K562 (cell line): ENCODE measurements around the gene ZNF428. TPM values are rescaled to one million over a fixed set of nuclear protein-coding genes. Genes with fewer than 3 reads are reported as not detected.

Experiments
- ARID1B ChIP-seq: fragments of 450-650 bp; IDR thresholded peaks from 2 replicates; pipeline ENCODE4 v1.6.1; 2016; ENCODE audit warnings: antibody characterized with exemption, mild to moderate bottlenecking, inconsistent platforms
- ARID2 ChIP-seq: fragments of 450-650 bp; IDR thresholded peaks from 2 replicates; pipeline ENCODE4 v1.6.1; 2017; ENCODE audit warnings: antibody characterized with exemption, mild to moderate bottlenecking
- ASH1L ChIP-seq: fragments of 450-650 bp; IDR thresholded peaks from 2 replicates; pipeline ENCODE4 v1.6.1; 2018; ENCODE audit warnings: borderline replicate concordance, mild to moderate bottlenecking, low read depth; ENCODE audit not compliant: partially characterized antibody
- CBFA2T2 ChIP-seq: fragments of 450-650 bp; conservative IDR thresholded peaks from 2 replicates; pipeline ENCODE4 v1.6.1; 2017; ENCODE audit warnings: mild to moderate bottlenecking
- CC2D1A ChIP-seq: fragments of 450-650 bp; IDR thresholded peaks from 2 replicates; pipeline ENCODE4 v1.6.1; 2017; ENCODE audit warnings: mild to moderate bottlenecking
- ETS2 ChIP-seq: IDR thresholded peaks from 2 replicates; pipeline ENCODE4 v1.6.1; 2016; ENCODE audit warnings: borderline replicate concordance, missing genetic modification characterization, mild to moderate bottlenecking, moderate library complexity, missing compliant biosample characterization; ENCODE audit not compliant: poor library complexity, severe bottlenecking
- HIVEP1 ChIP-seq: fragments of 250-450 bp; sonication (Bioruptor Pico); IDR thresholded peaks from 2 replicates; pipeline ENCODE4 v1.4.0; 2020; ENCODE audit warnings: mild to moderate bottlenecking
- HNRNPUL1 ChIP-seq: fragments of 200-400 bp; formaldehyde crosslinking; IDR thresholded peaks from 2 replicates; pipeline ENCODE4 v1.6.1; 2017; ENCODE audit warnings: low read length
- KLF6 ChIP-seq: fragments of 250-450 bp; sonication (Bioruptor Pico); IDR thresholded peaks from 2 replicates; pipeline ENCODE4 v1.4.0; 2020; ENCODE audit warnings: mild to moderate bottlenecking, moderate library complexity, borderline replicate concordance
- MEF2D ChIP-seq: conservative IDR thresholded peaks from 2 replicates; pipeline ENCODE4 v1.6.1; 2016; ENCODE audit warnings: low read depth, missing genetic modification characterization, missing compliant biosample characterization
- MTA1 ChIP-seq: fragments of 450-650 bp; IDR thresholded peaks from 2 replicates; pipeline ENCODE4 v1.6.1; 2017; ENCODE audit warnings: borderline replicate concordance
- NBN ChIP-seq: fragments of 450-650 bp; IDR thresholded peaks from 2 replicates; pipeline ENCODE4 v1.6.1; 2016; ENCODE audit warnings: low read depth, mild to moderate bottlenecking
- NUFIP1 ChIP-seq: fragments of 450-650 bp; IDR thresholded peaks from 2 replicates; pipeline ENCODE4 v1.6.1; 2018; ENCODE audit not compliant: partially characterized antibody
- PTBP1 ChIP-seq: fragments of 200-400 bp; formaldehyde crosslinking; IDR thresholded peaks from 2 replicates; pipeline ENCODE4 v1.6.1; 2017; ENCODE audit warnings: low read depth, low read length
- RBM14 ChIP-seq: fragments of 200-400 bp; formaldehyde crosslinking; IDR thresholded peaks from 2 replicates; pipeline ENCODE4 v1.6.1; 2018; ENCODE audit warnings: low read depth, mild to moderate bottlenecking, low read length, moderate library complexity, borderline replicate concordance; ENCODE audit not compliant: insufficient read depth
- SIN3A ChIP-seq, 2 experiments: fragments of 150-350 bp in 1 of 2; IDR thresholded peaks; 2 replicates each; pipeline ENCODE4 v1.6.1; 2011 to 2016; ENCODE audit warnings: borderline replicate concordance in 2 of 2, low read depth in 2 of 2, low read length in 2 of 2, mild to moderate bottlenecking in 2 of 2, moderate library complexity in 2 of 2; ENCODE audit not compliant: control insufficient read depth in 1 of 2
- SMAD2 ChIP-seq: fragments of 150-350 bp; IDR thresholded peaks from 2 replicates; pipeline ENCODE4 v1.6.1; 2014; ENCODE audit warnings: low read depth, mild to moderate bottlenecking, low read length
- WHSC1 ChIP-seq: IDR thresholded peaks from one replicate; pipeline ENCODE4 v1.6.1; 2012; ENCODE audit warnings: low read length, control low read depth, inconsistent platforms
- ZFP1 ChIP-seq: fragments of 450-650 bp; formaldehyde crosslinking; IDR thresholded peaks from 2 replicates; pipeline ENCODE4 v1.4.0; 2020; ENCODE audit warnings: mild to moderate bottlenecking, mixed read lengths
- ZNF134 ChIP-seq: fragments of 250-450 bp; sonication (Bioruptor Pico); conservative IDR thresholded peaks from 2 replicates; pipeline ENCODE4 v1.4.0; 2020
- ZNF212 ChIP-seq: fragments of 450-650 bp; formaldehyde crosslinking; IDR thresholded peaks from 2 replicates; pipeline ENCODE4 v1.4.0; 2020; ENCODE audit warnings: mild to moderate bottlenecking
- ZNF23 ChIP-seq: fragments of 250-450 bp; sonication (Bioruptor Pico); IDR thresholded peaks from 2 replicates; pipeline ENCODE4 v1.4.0; 2020; ENCODE audit warnings: mild to moderate bottlenecking
- ZNF584 ChIP-seq: fragments of 200-800 bp; sonication (Bioruptor generic); IDR thresholded peaks from 2 replicates; pipeline ENCODE4 v1.6.1; 2016; ENCODE audit warnings: low read depth, mild to moderate bottlenecking, missing genetic modification characterization, missing compliant biosample characterization
- ZNF644 ChIP-seq: fragments of 200-800 bp; sonication (Bioruptor generic); IDR thresholded peaks from 2 replicates; pipeline ENCODE4 v1.6.1; 2016; ENCODE audit warnings: low read depth, missing genetic modification characterization, missing compliant biosample characterization
- ZNF717 ChIP-seq: fragments of 250-450 bp; sonication (Bioruptor Pico); IDR thresholded peaks from 2 replicates; pipeline ENCODE4 v1.5.0; 2021
- polyA plus RNA-seq, 8 experiments: library from polyadenylated mRNA; depleted of rRNA in 4 of 8; stranded (reverse) in 5 of 8; unstranded in 3 of 8; fragments of >200 nt; fragmentation: Nextera tagmentation in 2 of 8; fragmentation: Illumina TruSeq in 1 of 8; extraction: Ambion mirVana in 2 of 8; extraction: Trizol in 1 of 8; gene quantifications; 2 replicates each; pipeline versions ENCODE4 v1.2.1 to v1.2.3, GENCODE V29; 2011 to 2014; ENCODE audit warnings: inconsistent platforms in 1 of 8, missing spikeins in 1 of 8
- total RNA-seq, 7 experiments: library from RNA; depleted of rRNA in 6 of 7; stranded (reverse); fragments of >200 nt in 6 of 7; fragmentation: Illumina TruSeq in 2 of 7; extraction: Trizol in 2 of 7; gene quantifications; 2 replicates each; pipeline versions ENCODE4 v1.2.1 to v1.2.3, GENCODE V29; 2011 to 2021; ENCODE audit warnings: low replicate concordance in 1 of 7
- TF ChIP-seq, protein P1 (sequence below): fragments of 150-350 bp; conservative IDR thresholded peaks from 2 replicates; pipeline ENCODE4 v1.6.1; 2014; ENCODE audit warnings: low read length
- TF ChIP-seq, protein P2 (sequence below): sonication (generic); formaldehyde crosslinking; IDR thresholded peaks from 2 replicates; pipeline ENCODE4 v1.8.0; 2022; ENCODE audit warnings: mild to moderate bottlenecking, low read depth, missing genetic modification reagents
- TF ChIP-seq, protein P3 (sequence below): fragments of 250-450 bp; sonication (Bioruptor Pico); IDR thresholded peaks from 2 replicates; pipeline ENCODE4 v1.5.0; 2021

Gene ZNF428
- total and polyA plus RNA-seq, 9 of the 15 experiments (the other 6 are each of a cell fraction or from before 2014, with no cell fraction given): 0.15 to 85.7 (median 15.9) TPM

DNA sequence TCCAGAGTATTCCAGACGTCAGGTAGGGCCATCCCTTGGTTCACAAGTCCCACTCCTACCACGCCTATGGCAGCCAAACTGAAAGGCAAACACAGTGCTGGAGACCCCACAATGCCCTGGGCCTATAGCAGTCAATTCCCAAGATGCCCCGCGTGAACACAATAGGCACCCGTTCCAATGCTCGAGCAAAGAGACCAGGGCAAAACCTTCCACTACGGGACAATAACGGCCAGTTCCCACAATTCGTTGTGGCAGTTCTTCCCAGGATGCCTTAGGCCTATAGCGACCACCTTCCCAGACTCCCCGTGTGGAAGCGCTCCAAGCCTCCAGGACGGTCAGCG is 538 bp downstream of the ZNF428 start (continued):
- TF ChIP-seq ZNF134 (CRISPR knock-in tag) (no peak), ZNF584 (CRISPR knock-in tag) (no peak), SIN3A (IDR thresholded peaks at IDR 0.05; ENCODE audit: borderline replicate concordance in 2 of 2, control insufficient read depth in 1 of 2, low read depth in 2 of 2, low read length in 2 of 2) (no peak), WHSC1 (no peak), SMAD2 (no peak), ZNF644 (tag) (0 out of 2 replicates have a peak, but pooled peaks have one; percentile 27), ETS2 (no peak), ARID2 (no peak), NBN (peak; percentile 59; the same call in 1 of the 2 replicates), HIVEP1 (no peak), MTA1 (no peak), PTBP1 (no peak), ASH1L (no peak), CBFA2T2 (no peak), RBM14 (no peak), ZFP1 (CRISPR knock-in tag) (no peak), KLF6 (CRISPR knock-in tag) (no peak), ZNF717 (no peak), ZNF212 (no peak), MEF2D (tag) (no peak), HNRNPUL1 (no peak), ZNF23 (no peak), NUFIP1 (no peak), ARID1B (peak; percentile 18; the same call in 1 of the 2 replicates), CC2D1A (no peak)
- TF ChIP-seq, protein P1, sequence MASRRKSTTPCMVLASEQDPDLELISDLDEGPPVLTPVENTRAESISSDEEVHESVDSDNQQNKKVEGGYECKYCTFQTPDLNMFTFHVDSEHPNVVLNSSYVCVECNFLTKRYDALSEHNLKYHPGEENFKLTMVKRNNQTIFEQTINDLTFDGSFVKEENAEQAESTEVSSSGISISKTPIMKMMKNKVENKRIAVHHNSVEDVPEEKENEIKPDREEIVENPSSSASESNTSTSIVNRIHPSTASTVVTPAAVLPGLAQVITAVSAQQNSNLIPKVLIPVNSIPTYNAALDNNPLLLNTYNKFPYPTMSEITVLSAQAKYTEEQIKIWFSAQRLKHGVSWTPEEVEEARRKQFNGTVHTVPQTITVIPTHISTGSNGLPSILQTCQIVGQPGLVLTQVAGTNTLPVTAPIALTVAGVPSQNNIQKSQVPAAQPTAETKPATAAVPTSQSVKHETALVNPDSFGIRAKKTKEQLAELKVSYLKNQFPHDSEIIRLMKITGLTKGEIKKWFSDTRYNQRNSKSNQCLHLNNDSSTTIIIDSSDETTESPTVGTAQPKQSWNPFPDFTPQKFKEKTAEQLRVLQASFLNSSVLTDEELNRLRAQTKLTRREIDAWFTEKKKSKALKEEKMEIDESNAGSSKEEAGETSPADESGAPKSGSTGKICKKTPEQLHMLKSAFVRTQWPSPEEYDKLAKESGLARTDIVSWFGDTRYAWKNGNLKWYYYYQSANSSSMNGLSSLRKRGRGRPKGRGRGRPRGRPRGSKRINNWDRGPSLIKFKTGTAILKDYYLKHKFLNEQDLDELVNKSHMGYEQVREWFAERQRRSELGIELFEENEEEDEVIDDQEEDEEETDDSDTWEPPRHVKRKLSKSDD: no peak
- TF ChIP-seq, protein P2, sequence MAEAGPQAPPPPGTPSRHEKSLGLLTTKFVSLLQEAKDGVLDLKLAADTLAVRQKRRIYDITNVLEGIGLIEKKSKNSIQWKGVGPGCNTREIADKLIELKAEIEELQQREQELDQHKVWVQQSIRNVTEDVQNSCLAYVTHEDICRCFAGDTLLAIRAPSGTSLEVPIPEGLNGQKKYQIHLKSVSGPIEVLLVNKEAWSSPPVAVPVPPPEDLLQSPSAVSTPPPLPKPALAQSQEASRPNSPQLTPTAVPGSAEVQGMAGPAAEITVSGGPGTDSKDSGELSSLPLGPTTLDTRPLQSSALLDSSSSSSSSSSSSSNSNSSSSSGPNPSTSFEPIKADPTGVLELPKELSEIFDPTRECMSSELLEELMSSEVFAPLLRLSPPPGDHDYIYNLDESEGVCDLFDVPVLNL (CRISPR knock-in tag): no peak
- TF ChIP-seq, protein P3, sequence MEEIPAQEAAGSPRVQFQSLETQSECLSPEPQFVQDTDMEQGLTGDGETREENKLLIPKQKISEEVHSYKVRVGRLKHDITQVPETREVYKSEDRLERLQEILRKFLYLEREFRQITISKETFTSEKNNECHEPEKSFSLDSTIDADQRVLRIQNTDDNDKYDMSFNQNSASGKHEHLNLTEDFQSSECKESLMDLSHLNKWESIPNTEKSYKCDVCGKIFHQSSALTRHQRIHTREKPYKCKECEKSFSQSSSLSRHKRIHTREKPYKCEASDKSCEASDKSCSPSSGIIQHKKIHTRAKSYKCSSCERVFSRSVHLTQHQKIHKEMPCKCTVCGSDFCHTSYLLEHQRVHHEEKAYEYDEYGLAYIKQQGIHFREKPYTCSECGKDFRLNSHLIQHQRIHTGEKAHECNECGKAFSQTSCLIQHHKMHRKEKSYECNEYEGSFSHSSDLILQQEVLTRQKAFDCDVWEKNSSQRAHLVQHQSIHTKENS (CRISPR knock-in tag): no peak
